VCaP (cell line): ENCODE data around the gene RSPH3.

Source experiments
- H3K27ac ChIP-seq: fragments of 450-650 bp; 2 replicates; pipeline ENCODE4 v1.5.1; 2017
- CTCF ChIP-seq: fragments of 450-650 bp; conservative IDR thresholded peaks from 2 replicates; pipeline ENCODE4 v1.5.1; 2017; ENCODE audit warnings: mild to moderate bottlenecking, moderate library complexity

Gene RSPH3

GRCh38 chr6:158988477-158988876, 11.5 kb downstream of the RSPH3 start:
- H3K27ac ChIP-seq: no peak overlapping the region
- TF ChIP-seq CTCF: no peak

- TF ChIP-seq CTCF: no peak
- H3K27ac ChIP-seq: no peak overlapping the region
Measured at GRCh38 chr6:158987657-158988056, 12.3 kb downstream of the RSPH3 start.

- no peak for TF ChIP-seq CTCF
Measured at GRCh38 chr6:158978757-158979156, 21.2 kb downstream of the RSPH3 start.

GRCh38 chr6:158977382-158977781, 22.6 kb downstream of the RSPH3 start:
- no peak for TF ChIP-seq CTCF
- no peak overlapping the region for H3K27ac ChIP-seq

More at GRCh38 chr6:158978757-158979156, 21.2 kb downstream of the RSPH3 start:
- H3K27ac ChIP-seq: no peak overlapping the region

- no peak overlapping the region; the same call in 1 of the 2 replicates for H3K27ac ChIP-seq
- peak; percentile 70 for TF ChIP-seq CTCF
Measured at GRCh38 chr6:158972241-158973233, 27.5 kb downstream of the RSPH3 start.

- no peak overlapping the region for H3K27ac ChIP-seq
- TF ChIP-seq CTCF: no peak
Measured at GRCh38 chr6:158970640-158971275, 29.2 kb downstream of the RSPH3 start.

GRCh38 chr6:158969148-158969547, 30.9 kb downstream of the RSPH3 start:
- H3K27ac ChIP-seq: no peak overlapping the region
- no peak for TF ChIP-seq CTCF
